Measurements from ENCODE around the gene BRAP.
A peak's percentile ranks its signal among the peaks of the same experiment; 100 is the strongest.
"Not testable (repeated sequence)": the region's sequence is repeated elsewhere in the genome, so short reads cannot be mapped to it uniquely, and the experiment has no call there.

BRAP gene, protein sequence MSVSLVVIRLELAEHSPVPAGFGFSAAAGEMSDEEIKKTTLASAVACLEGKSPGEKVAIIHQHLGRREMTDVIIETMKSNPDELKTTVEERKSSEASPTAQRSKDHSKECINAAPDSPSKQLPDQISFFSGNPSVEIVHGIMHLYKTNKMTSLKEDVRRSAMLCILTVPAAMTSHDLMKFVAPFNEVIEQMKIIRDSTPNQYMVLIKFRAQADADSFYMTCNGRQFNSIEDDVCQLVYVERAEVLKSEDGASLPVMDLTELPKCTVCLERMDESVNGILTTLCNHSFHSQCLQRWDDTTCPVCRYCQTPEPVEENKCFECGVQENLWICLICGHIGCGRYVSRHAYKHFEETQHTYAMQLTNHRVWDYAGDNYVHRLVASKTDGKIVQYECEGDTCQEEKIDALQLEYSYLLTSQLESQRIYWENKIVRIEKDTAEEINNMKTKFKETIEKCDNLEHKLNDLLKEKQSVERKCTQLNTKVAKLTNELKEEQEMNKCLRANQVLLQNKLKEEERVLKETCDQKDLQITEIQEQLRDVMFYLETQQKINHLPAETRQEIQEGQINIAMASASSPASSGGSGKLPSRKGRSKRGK

DNA sequence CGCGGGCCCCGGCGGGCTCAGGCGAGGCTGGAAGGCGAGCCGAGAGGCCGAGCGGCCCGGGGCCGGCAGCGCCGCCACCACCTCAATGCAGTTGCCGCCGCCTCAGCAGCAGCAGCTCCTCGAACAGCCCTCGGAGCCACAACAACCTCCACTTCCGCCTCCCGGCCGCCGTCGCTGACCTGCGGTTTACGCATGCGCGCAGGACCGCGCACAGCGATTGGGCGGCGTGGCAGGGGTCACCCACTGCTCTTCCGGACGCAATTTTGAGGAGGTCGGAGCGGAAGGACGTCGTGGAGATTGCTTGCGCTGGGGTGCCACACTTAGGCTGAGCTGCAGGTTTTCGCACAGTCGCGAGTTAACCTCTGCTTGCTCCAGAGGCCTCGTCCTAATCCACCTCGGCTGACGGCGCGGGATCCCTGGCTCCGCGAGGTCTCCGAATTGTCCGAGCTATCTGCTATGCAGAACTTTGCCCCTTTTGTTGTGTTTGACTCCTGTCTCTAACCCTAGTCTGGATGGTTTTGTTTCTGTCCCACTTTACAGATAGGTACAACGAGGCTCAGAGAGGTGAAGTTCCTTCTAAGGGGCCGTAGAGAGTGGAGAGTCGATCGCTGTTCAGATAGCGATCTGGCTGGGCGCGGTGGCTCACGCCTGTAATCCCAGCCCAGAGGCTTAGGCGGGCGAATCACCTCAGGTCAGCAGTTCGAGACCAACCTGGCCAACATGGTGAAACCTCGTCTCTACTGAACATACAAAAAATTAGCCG, at the start of gene BRAP, which contains the start of gene ACAD10:
TSS of gene BRAP (minus strand) at position 146 of the 763 bp plus-strand sequence. CDS start 164 bp downstream, outside the sequence.
TSS of gene ACAD10 (plus strand) at position 243 of the 763 bp plus-strand sequence. CDS start 6,657 bp downstream, outside the sequence.
- peak; percentile 92 for DNase-seq (ENCODE audit: low spot score)

DNA sequence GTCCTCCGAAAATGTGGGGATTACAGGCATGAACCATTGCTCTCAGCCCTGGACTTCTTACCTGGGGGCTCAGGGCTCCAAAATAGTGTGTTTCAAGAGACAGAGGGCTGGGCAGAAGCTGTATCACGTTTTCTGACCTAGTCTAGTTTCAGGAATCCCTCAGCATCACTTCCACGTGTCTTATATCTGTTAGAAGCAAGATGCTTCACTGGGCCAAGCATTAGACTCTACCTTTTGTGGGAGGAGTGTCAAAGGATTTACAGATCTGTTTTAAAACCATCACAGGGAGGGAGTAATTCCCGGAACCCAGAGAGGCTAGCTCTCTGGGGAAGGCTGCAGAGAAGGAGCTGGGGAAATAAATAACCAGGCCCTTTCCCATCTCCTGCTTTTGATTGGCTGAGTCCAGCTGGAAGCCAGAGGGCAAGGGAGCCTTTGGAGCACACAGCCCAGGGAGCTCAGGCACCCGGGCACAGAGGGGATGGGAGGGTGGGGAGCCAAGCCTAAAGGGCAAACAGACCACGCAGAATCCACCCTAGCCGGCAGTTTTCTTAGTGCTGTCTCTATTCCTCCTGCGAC, 47.7 kb upstream of the BRAP start:
- no peak for DNase-seq (ENCODE audit: low spot score)

DNA sequence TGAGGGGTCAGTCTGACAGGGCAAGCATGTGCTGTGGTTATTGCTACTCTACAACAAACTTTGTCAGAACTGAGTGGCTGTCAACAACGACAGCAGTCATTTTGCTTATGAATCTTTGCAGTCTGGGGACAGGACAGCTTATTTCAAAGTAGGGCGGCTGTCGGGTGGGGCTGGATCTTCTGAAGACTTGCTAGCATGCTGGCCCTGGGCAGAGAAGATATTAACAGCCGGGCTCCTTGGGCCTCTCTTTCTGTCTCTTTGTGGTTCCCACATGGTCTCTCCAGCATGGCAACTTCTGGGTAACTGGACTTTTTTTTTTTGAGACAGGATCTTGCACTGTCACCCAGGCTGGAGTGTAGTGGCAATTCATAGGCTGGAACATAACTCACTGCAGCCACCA, 47.0 kb upstream of the BRAP start:
- no peak for DNase-seq (ENCODE audit: low spot score)

DNA sequence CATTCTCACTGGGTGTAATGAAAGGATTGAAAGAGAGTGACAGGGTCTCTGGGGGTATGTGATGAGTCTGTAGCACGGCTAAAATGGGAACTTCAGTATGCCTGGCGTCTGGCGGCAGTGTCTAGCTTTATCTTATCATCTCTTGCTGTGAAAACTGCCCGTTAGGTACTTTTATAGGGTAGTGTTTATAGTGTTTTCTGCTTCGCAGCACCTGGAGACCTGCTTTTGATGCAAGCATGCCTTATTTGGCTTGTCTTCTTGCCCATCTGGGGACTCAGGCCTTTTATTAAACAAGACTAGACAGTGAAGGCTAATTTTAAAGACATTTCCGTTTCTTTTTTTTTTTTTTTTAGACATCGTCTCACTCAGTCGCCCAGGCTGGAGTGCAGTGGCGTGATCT, 44.7 kb upstream of the BRAP start:
- DNase-seq (ENCODE audit: low spot score) = no peak

DNA sequence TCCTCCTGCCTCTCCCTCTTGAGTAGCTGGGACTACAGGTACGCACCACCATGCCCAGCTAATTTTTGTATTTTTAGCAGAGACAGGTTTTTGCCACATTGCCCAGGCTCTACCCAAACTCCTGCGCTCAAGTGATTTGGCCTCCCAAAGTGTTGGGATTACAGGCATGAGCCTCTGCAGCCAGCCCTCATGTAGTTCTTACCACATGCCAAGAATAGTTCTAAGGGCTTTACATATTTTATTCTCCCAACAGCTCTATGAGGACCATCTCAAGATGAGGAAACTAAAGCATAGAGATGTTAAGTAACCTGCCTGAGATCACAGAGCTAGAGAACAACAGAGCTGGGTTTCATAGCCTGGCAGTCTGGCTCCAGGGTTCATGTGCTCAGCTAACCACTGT, 43.0 kb upstream of the BRAP start:
- DNase-seq (ENCODE audit: low spot score) = no peak

DNA sequence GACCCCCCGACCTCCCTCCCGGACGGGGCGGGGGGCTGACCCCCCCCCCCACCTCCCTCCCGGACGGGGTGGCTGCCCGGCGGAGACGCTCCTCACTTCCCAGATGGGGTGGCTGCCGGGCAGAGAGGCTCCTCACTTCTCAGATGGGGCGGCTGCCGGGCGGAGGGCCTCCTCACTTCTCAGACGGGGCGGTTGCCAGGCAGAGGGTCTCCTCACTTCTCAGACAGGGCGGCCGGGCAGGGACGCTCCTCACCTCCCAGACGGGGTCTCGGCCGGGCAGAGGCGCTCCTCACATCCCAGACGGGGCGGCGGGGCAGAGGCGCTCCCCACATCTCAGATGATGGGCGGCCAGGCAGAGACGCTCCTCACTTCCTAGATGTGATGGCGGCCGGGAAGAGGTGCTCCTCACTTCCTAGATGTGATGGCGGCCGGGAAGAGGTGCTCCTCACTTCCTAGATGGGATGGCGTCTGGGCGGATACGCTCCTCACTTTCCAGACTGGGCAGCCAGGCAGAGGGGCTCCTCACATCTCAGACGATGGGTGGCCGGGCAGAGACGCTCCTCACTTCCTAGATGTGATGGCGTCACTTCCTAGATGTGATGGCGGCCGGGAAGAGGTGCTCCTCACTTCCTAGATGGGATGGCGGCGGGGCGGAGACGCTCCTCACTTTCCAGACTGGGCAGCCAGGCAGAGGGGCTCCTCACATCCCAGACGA, 38.0 kb upstream of the BRAP start:
- not testable (repeated sequence) for DNase-seq (ENCODE audit: low spot score)

DNA sequence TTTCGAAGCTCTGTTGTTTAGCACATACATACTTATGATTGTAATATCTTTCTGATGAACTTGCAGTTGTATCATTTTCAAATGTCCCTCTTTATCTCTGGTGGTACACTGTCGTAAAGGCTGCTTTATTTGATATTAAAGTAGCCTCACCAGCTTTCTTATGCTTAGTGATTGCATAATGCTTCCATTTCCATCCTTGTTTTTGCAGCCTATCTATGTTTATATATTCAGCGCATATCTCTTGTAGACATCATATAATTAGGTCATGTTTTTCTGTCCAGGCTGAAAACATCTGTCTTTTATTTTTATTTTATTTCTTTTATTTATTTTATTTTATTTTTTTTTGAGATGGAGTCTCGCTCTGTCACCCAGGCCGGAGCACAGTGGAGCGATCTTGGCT, 34.7 kb upstream of the BRAP start:
- DNase-seq (ENCODE audit: low spot score) = no peak

DNA sequence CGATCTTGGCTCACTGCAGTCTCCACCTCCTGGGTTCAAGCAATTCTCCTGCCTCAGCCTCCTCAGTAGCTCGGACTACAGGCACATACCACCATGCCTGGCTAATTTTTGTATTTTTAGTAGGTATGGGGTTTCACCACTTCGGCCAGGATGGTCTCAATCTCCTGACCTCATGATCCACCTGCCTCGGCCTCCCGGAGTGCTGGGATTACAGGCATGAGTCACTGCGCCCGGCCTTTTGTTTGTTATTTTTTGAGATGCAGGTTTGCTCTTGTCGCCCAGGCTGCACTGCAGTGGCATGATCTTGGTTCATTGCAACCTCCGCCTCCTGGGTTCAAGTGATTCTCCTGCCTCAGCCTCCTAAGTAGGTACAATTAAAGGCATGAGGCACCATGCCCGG, 33.6 kb upstream of the BRAP start:
- not testable (repeated sequence) for DNase-seq (ENCODE audit: low spot score)

DNA sequence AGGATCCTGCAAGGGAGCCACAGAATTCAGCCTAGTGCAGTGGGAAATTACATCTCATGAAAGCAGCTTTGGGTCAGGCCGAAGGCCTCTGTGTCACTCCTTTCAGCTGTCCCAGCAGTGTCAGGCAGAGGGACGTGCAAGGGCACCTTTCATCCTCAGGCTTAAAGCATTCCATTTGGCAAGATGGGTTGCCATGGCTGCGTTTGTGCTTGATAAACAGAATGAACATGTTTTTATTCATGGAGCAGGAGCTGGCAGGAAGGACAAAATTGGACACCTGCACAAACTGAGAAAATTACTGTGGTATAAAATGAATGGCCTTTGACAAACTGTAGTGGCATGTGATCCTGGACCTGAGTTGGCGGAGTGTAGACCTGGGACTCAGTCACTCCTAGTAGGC, 29.5 kb upstream of the BRAP start:
- no peak for DNase-seq (ENCODE audit: low spot score)

DNA sequence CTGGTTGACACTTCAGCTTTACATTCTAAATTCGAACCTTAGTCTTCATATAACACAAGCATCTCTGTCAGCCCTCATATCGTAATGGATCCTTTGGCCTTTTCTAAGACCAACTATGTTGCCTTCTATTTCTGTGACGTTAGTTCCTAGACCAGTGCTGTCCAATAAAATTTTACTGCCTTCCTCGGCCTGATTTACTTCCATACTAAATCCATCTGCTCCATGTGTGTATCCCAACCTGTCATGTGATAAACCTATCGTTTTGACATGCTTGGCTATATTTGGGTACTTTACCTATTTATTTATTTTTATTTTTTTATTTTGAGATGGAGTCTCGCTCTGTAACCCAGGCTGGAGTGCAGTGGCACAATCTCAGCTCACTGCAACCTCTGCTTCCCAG, 20.4 kb upstream of the BRAP start:
- DNase-seq (ENCODE audit: low spot score) = no peak

DNA sequence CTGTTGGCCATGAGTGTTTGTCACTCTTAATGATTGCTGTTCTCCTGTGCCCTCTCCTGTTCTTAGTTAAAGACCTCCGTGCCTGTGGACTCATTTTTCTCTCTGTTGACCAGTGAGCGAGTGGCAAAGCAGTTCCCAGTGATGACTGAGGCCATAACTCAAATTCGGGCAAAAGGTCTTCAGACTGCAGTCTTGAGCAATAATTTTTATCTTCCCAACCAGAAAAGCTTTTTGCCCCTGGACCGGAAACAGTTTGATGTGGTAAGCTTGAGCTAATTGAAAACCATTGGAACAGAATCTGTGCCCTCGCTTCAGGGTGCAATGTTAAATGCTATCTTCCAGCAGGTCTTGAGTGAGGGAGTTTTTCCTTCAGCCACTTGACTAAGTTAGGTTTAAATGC, 19.9 kb upstream of the BRAP start:
- no peak for DNase-seq (ENCODE audit: low spot score)

DNA sequence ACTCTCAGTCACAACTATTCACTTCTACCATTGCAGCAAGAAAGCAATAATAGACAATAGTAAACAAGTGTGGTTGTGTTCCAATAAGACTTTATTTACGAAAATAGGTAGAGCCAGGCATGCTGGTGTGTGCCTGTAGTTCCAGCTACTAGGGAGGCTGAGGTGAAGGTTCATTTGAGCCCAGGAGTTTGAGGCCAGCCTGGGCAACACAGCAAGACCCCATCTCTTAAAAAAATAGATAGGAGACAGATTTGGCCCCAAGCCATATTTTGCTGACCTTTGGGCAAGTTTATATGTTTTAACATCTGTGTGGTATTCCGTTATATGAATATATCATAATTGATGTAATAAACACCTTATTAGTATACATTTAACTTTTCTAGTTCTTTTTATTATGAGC, 14.2 kb upstream of the BRAP start:
- DNase-seq (ENCODE audit: low spot score) = no peak

DNA sequence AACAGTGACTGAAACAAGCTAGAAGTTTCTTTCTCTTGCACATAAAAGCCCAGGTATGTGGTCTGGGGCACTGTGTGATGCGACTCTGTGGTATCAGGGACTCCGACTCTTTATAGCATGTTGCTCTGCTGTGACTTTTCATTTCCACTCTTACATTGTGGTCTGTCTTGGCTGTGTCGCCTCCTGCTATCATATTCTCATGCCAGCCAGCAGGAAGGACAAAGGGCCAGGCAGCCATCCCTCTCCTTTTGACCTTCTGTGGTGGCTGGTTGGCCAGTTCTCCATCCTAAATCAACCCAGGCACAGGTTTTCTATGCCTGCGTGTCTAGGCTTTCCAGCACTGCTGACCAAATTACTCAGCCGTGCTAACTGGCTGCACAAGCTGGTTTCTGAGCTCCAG, 8.1 kb upstream of the BRAP start:
- DNase-seq (ENCODE audit: low spot score) = no peak

DNA sequence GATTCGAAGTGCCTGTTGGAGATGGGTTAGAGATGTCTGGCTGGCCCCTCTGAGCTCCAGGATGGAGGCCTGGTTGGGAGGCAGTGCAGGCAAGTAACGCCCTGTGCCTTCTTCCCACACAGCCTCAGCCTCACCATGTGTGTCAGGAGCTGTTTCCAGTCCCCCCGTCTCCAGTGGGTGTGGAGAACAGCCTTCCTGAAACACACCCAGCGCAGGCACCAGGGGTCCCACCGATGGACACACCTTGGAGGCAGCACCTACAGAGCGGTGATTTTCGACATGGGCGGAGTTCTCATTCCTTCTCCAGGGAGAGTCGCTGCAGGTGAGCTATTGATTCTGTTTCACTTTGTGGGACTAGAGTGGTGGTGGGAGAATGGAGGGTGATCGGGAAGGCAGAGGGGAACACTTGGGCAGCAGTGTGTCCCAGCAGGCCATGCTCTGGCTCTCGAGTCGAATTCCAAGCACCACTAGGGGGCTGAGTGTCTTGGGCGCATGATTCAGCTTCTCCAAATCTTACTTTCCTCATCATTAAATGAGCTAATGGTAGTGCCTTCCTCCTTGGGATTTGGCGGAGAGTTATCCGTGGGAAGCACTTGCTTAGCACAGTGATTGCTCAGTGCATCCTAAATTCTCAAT, 6.9 kb upstream of the BRAP start:
- no peak for DNase-seq (ENCODE audit: low spot score)

DNA sequence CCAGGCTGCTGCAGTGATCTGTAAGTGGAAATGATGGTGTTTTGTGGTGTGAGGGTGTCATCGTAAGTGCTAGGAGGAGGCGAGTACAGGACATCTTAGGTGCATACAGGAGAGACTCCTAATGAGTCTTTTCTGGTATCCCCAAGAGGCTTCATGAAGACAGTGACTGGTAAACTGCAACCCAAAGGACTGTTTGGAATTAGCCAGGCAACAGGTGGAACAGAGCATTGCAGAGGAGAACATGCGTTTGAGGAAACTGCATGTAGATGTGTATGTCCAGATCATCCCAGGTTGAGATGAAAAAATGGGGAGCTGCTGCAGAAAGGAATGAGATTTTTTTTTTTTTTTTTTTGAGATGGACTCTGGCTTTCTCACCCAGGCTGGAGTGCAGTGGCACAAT, 5.5 kb upstream of the BRAP start:
- DNase-seq (ENCODE audit: low spot score) = no peak

DNA sequence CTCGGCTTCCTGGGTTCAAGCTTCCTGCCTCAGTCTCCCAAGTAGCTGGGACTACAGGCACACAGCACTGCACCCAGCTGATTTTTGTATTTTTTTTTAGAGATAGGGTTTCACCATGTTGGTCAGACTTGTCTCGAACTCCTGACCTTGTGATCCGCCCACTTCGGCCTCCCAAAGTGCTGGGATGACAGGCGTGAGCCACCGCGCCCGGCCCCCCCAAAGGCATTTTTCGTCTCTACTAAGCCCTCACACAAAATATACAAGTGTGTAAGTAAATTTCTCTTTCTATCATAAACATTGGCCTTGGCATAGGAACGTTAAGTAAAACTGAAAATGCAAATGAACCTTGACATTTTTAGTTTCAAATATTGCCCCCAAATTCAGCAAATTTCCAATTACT, 2.2 kb upstream of the BRAP start:
- no peak for DNase-seq (ENCODE audit: low spot score)

DNA sequence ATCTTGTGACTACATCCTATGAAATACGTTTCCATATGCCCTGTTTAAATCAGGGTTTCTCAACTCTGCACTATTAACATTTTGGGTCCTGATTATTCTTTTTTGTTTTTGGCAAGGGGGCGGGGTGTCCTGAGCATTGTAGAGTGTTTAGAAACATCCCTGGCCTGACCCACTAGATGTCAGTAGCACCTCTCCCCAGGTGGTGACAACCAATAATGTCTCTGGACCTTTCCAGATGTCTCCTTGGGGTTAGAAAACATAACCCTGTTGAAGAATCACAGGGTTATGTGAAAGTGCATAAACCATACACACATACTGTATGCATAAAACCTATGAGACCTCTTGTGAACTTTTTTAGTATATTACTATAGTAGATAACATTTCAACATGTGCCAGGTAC, 1.5 kb upstream of the BRAP start:
- DNase-seq (ENCODE audit: low spot score) = no peak

DNA sequence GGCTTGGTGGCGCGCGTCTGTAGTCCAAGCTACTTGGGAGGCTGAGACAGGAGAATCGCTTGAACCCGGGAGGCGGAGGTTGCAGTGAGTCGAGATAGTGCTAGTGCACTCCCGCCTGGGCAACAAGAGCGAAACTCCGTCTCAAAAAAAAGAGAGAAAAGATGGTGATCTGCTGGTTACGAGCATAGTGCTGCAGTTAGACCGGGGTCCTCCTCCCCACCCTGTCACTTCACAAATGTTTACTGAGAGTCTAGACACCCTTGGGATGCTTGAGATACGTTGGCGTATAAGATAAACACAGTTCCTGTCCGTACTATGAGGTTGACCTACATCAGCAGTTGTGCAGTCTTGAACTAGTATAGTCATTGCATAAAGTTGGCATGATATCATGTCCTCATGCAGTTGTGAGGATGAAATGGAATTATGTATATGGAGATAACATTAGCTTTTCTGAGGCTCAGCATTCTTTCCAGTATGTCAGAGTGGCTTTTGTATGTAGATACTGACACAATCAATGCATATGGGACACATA, 884 bp upstream of the BRAP start:
- DNase-seq (ENCODE audit: low spot score) = no peak

DNA sequence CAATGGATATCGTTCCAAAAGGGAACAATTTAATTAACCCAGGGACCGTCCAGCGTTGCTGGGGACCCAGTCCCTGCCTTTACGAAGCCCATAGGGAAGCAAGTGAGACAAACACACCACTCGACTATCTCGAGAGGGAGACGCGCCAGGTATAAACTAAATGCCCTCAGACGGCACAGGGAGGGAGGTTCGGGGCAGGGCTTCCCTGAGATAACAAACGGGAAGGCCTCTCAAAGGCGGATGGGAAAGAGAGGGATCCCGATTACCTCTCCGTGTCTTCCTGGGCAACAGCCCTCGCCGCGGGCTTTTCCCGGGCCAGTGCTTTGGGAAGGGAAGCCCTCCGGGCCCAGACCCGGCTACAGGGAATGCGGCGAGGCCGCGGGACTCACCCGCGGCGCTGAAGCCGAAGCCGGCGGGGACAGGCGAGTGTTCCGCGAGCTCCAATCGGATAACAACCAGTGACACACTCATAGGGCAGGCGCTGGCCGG, 390 bp downstream of the BRAP start:
- DNase-seq (ENCODE audit: low spot score) = no peak

DNA sequence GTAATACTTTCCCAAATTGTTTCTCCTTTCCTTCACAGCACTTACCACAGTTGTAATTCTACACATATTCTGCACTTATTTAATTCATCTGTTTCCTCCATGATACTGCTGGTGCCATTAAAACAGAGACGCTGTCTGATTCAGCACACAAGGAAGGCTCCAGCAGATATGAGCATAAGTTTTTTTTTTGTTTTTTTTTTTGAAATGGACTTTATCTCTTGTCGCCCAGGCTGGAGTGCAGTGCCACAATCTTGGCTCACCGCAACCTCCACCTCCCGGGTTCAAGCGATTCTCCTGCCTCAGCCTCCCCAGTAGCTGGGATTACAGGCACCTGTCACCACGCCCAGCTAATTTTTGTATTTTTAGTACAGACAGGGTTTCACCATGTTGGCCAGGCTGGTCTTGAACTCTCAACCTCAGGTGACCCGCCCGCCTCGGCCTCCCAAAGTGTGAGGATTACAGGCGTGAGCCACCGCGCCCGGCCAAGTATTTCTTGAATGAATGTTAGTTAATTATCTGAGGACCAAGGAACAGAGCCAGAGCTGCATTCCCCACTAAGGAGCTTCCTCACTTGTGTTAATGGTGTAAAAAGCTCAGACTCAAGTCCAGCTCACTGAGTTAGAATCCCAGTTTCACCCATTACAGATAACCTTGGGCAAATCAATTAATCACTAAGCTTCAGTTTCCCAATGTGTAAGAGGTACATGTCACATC, 1.1 kb downstream of the BRAP start:
- DNase-seq (ENCODE audit: low spot score) = not testable (repeated sequence)

Measured in cerebellar cortex (tissue), 1 donor.